Stomach (tissue), 4 donors: Measurements from ENCODE around the gene HOXD8.

Source experiments
- CTCF ChIP-seq, 7 experiments: fragments of 450-650 bp in 4 of 7; fragments of 200-600 bp in 3 of 7; sonication (generic) in 3 of 7; IDR thresholded peaks; one replicate each; pipeline ENCODE4 v1.5.1; 2016 to 2019; ENCODE audit warnings: antibody characterized with exemption in 7 of 7, control low read depth in 2 of 7, mild to moderate bottlenecking in 1 of 7
- POLR2A ChIP-seq, 4 donors: fragments of 450-650 bp; IDR thresholded peaks; one replicate each; pipeline ENCODE4 v1.6.1; 2016; ENCODE audit warnings: antibody characterized with exemption in 4 of 4, control low read depth in 2 of 4, mild to moderate bottlenecking in 1 of 4, moderate library complexity in 1 of 4
- POLR2AphosphoS5 ChIP-seq, 3 donors: sonication (generic); formaldehyde crosslinking; IDR thresholded peaks; one replicate each; pipeline ENCODE4 v1.6.1; 2016; ENCODE audit warnings: antibody characterized with exemption in 3 of 3

- no peak for TF ChIP-seq POLR2A (IDR thresholded peaks at IDR 0.05)
- TF ChIP-seq CTCF (IDR thresholded peaks at IDR 0.05), result no peak
- TF ChIP-seq POLR2AphosphoS5 (IDR thresholded peaks at IDR 0.05), result no peak
Measured at GRCh38 chr2:176103194-176103593, 26.3 kb upstream of the HOXD8 start.
